Medulla oblongata (tissue), 1 donor: ENCODE measurements around the gene TNFRSF8.
"Not testable (repeated sequence)": the region's sequence is repeated elsewhere in the genome, so short reads cannot be mapped to it uniquely, and the experiment has no call there.

Experiments used
- DNase-seq: peaks from one replicate; pipeline ENCODE4 v3.0.0-alpha.2; 2015; ENCODE audit errors: extremely low spot score

Gene TNFRSF8

DNA sequence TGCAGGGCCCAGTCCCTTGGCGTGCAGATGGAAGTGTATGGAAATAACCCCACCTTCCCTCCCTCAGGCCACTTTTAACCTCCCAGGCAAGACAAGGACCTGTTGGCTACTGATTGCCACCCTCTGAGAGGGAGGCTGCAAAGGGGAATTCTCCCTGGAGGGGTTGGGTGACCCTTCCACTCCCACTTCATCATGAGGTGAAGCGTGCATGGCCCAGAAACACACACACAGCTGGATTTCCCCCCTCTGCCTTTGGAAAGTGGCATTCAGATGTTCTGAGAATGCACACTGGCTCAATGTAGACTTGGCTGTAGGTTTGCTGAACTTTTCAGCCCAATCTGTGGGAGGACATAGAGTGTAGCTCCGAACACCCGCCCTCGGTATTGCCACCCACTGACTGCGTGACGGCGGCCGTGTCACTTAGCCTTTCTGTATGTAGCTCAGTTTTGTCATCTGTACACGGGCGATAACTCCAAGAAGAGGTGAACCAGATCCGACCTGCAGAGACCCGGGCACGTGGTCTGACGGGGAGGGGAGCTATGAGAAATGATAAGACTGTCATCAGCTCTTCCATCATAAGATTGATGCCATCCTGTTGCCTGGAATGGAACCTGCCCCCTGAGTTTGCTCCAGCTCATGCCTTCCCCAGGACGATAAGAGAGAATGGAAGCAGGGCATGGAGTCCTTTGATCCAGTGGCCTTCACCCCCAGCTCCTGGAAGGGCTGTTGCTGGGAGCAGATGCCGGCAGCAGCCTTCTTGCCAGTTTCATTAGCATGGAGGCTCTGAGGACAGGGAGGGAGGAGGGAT, 24.5 kb upstream of the TNFRSF8 start:
- DNase-seq = no peak

DNA sequence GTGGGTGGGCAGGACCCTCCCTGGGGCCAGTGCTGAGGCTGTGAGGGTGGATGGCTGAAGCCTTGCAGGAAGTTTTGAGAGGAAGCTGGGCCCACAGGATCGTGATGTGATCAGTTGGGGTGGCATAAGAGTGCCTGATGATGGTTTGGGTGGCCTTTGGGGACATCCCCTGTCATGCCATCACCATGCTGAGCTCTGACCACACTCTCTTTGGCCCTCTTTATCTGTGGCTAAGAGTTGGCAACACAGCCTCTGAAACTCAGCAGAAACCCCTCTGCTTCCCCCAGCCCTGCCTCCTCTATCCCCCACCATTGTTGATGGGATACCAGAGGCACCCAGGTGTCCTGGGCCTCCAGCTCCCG, 24.0 kb upstream of the TNFRSF8 start:
- no peak for DNase-seq

DNA sequence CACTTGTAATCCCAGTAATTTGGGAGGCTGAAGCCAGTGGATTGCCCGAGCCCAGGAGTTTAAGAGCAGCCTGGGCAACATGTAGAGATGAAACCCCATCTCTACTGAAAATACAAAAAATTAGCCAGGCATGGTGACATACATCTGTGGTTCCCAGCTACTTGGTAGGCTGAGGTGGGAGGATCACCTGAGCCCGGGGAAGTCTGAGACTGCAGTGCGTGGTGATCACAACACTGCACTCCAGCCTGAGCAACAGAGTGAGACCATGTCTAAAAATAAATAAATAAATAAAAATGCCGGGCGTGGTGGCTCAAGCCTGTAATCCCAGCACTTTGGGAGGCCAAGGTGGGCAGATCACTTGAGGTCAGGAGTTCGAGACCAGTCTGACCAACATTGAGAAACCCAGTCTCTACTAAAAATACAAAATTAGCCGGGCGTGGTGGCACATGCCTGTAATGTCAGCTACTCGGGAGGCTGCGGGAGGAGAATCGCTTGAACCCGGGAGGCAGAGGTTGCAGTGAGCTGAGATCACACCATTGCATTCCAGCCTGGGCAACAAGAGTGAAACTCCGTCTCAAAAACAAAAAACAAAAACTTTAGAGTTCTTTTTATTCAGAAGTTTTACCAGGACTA, 23.2 kb upstream of the TNFRSF8 start:
- not testable (repeated sequence) for DNase-seq

DNA sequence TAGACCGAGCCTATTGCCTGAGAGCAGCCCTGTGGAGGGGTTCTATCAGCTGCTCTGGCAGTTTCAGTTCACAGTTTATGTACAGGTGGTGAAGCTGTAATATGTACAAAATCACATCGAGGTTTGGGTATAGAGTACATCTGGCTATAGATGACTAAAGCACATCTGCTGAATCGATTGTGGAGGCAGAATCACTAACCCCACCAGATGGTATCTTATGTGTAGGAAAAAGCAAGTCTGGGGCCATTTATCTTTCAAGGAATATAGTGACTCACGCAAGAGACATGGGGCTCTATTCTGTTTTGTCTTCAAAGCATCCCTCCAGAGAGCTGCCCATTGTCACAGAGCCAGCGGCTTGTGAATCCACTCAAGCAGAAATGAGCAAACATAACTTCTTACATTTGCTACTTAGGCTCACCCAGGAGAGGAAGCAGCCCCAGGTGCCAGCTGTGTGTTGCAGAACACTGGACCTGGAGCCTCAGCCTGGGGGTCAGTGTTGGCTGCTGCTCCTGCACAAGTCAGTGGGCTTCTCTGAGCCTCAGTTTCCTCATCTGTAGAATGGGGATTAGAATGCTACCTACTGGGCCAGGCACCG, 22.5 kb upstream of the TNFRSF8 start:
- DNase-seq = no peak

DNA sequence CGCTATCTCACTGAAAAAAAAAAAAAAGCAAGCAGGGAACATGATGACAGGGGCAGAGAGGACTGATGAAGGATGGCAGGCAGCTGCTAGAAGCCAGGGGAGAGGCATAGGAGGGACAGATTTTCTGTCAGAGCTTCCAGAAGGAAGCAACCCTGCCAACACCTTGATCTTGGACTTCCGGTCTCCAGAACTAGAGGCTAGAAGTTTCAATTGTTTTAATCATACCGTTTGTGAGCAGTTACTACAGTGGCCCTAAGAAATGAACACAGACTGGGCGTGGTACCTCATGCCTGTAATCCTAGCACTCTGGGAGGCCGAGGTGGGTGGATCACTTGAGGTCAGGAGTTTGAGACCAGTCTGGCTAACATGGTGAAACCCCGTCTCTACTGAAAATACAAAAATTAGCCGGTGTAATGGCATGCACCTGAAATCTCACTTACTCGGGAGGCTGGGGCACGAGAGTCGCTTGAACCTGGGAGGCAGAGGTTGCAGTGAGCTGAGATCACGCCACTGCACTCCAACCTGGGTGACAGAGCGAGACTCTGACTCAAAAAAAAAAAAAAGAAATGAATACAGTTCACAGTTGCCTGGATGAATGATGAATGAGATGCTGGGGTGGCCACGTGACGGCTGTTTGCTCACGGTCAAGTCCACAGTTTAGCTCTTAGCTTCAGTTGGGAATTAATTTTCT, 18.8 kb upstream of the TNFRSF8 start:
- DNase-seq = not testable (repeated sequence)

DNA sequence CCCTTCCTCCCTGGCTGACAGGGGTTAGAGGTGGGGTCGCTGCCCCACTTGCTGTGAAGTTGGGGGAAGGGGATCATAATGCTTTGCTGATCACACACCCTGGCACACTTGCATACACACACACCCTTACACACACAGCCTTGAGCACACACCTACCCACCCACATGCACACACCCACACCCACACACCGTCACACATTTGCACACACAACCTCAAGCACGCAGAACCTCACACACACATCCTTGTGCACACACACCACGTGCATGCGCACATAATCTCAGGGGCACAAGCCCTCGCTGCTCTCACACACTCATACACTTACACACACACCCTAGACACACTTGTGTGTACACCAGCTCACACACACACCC, 16.4 kb upstream of the TNFRSF8 start:
- DNase-seq = no peak

DNA sequence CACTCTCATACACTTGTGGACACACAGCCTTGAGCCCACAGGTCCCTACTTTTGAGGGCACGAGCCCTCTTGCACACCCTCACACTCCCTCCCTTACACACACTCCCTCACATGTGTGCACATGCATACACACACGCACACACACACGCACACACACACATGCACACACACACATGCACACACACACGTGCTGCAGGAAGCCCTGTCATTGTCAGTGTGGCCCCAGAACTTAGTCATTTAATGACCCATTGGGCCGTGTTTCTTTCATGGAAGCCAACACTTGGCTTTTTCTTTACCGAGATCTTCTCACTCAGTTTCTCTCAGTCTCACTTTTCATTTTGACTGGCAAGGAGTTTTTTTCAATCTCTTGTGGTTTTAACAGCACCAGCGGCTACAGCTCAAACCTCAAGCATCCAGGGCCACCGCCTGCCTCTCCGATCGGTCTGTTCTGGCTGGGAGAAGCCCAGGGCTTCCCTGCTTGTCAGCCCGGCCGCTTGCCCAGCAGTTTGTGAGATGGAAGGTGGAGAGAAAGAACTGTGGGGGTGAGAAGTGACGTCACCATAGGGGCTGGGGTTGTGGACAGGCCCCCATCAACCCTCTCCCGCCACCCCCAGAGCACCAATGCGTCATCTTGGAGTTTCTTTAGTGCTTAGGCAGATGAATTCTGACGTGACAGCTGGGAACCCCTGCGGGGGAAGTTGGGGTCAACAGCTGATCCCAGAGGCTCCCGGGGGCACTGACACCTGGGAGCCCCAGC, 15.8 kb upstream of the TNFRSF8 start:
- DNase-seq = no peak

DNA sequence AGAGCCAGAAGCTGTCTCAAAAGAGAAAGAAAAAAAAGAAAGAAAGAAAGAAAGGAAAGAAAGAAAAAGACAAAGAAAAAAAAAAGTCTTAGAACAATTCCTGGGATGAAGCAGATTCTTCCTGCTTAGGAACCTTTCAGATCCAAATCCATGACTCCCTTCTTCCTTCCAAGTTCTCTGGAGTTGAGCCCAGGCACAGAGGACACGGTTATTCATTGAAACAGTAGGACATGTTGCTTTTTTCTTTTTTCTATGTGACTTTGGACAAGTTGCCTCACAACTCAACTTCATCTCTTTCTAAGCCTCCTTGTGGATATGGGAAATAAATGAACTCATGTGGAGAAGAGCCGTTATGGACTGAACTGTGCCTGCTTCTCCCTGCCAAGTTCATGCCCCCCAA, 14.7 kb upstream of the TNFRSF8 start:
- DNase-seq = peak; percentile 88

DNA sequence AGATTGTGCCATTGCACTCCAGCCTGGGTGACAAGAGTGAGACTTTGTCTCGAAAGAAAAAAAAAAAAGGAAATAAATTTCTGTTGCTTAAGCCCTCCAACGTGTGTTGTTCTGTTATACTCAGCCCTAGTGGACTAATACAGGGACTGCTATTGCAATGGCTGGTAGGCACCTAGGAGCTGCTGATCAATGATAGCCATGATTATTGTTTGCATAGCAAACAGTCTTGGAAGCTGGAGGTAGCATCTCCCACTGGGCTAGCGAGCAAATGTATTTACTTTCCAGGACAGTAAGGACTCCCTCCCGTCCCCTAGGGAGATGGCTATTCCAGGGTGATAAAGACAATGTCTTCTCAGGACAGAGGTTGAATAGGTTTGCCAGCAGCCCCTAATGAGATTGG, 13.5 kb upstream of the TNFRSF8 start:
- DNase-seq = no peak

DNA sequence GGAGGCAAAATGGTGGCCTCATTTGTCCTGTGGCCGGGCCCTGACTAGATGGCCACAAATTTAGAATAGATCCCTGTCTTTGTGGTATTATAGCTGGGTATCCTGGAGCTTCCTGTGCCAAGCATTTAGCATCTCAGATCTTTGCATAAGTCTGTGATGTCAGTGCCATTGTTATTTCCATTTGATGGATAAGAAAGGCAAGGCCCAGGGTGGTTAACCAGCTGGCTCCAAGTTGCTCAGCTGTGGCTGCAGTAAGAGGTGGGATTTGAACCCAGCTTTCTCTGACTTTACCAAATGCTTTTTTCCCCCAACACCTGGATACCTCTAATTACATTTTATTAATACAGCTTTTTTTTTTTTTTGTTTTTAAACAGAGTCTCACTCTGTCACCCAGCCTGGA, 11.7 kb upstream of the TNFRSF8 start:
- DNase-seq = no peak

DNA sequence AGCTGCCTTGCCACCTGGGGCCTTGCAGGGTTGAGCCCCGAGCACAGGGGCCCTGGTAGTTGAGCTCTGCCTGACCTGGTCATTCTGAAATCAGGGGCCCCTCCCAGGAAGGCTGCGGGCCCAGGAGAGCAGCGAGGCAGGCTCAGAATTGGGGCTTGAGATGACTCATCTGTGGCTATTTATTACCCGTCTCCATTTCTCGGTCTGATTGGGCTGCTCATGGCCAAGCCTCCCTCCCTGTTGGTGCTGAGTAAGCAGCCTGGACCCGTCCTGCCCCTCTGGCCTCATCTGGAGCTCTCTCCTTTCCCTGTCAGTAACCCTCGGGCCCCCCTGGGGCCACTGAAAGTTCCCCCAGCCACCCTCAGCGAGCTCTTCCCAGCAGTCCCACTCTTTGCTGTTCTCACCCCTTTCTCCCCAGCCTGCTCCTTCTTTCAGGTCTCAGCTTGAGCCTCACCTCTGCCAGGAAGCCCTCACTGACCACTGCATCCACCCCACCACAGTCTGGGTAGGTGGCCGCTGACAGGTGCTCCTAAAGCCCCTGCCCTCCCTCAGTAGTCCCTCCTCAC, 11.0 kb upstream of the TNFRSF8 start:
- peak; percentile 28 for DNase-seq

DNA sequence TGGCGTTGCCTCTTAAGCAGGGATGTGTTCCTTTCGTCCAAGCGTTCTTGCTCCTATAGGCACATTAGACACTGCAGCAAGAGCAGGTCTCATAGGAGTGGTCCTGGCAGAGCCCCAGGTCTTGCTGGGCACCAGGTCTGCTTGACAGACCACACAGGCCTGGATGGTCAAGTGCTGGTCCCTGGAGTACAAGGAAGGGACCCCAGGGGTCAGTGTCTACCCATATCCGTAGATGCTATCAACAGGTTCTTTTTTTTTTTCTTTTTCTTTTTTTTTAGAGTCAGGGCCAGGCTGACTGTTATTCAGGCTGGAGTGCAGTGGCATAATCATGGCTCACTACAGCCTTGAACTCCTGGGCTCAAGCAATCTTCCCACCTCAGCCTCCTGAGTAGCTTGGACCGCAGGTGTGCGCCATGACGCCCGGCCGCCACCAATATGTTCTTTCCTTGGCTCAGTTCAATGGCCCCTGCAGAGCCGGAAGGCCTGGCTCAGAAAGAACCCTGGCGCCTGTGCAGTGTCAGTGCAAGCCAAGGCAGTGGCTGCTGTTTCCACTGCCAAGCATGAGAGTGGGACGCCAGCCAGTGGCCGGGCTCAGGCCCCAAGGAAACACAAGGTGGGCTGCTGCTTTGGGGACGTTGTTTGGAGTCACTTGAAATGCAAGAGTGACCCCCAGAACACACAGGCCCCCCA, 10.0 kb upstream of the TNFRSF8 start:
- DNase-seq = peak; percentile 58

DNA sequence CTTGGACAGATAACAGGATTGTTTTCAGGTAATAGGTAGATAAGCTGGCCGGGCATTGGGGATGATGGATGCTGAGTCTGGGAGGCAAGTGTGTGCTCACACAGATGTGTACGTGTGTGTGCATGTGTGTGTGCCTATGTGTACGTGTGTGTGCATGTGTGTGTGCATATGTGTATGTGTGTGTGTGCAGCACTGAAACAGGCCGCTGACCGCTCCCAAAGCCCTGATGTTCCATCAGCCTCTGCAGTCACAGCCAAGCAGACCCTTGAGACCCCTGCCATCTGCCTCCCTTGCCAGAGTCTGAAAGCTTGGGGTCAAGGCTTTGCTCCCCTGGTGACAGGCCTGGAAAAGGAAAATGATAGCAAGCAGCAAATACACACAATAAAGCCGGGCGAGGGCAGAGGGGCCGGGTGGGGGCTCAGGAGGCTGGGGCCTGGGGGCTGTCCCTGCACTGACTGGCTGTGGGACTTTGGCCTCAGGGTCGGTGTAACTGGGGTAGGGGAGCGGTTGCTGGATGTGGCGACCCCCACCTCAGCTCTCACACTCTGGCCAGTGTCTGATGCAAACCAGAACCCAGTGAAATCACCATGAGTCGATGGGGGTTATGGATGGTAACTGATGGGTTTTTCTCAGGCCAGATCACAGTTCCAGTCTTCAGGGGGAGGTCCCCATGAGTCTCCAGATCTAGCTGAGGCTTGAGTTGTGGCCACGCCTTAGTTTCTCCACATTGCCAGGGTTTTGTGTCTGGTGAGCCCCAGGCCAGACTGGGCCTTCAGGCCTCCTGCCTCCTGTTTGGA, 9.2 kb upstream of the TNFRSF8 start:
- DNase-seq = no peak

DNA sequence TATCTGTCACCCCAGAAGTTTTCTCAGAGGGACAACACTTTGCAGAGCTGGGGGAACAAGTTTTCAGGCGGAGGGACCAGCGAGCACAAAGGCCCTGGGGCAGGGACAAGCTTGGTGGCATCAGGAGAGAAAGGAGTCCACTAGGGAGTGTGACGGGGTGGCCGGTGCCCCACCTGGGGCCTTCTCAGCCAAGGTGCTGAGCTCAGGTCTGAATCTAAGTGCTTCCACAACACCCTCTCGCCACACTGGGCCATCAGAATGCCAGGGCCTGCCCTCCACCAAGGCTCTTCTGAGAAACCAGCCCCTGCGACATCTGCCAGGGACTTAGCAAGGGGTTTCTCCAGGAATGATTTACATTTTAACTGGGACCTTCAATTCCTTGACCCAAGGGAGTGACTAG, 7.8 kb upstream of the TNFRSF8 start:
- DNase-seq = no peak

DNA sequence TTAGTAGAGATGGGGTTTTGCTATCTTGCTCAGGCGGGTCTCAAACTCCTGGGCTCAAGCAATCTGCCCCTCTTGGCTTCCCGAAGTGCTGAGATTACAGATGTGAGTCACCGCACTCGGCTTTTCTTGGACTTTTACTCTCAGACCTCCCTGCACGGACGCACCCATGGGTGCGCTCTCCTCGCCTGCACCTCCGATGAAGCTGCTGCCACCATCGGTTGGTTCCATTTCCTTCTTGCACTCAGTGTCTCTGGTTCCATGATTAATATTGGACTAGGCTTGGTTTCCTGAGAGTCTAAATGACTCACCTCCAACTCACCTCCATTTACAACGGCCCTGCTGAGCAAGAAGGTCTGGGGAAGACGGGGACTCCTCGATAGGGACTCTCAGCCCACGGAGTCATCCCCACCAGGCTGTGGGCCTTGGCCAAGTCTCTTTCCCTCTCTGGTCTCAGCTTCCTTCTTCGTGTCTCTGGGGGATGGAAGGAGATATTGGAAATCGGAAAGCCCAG, 6.7 kb upstream of the TNFRSF8 start:
- no peak for DNase-seq

DNA sequence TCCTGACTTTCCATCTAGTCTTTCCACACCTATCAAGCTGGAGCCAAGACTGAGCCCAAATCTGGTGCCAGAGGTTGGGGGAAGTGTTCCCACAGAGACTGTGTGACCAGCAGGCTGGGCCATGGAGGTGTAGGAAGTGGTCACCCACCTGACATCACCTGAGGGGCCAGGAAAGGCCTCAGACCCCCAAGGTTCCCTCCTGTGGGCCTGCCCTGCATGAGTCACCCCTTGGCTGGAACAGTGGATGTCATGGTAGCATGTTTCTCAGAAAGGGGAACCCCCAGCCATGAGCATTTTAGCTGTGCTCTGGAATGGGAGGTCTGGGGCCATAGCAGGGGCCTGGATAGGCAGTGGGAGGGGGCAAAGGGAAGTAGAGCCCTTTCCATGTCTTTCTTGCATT, 5.7 kb upstream of the TNFRSF8 start:
- DNase-seq = no peak

DNA sequence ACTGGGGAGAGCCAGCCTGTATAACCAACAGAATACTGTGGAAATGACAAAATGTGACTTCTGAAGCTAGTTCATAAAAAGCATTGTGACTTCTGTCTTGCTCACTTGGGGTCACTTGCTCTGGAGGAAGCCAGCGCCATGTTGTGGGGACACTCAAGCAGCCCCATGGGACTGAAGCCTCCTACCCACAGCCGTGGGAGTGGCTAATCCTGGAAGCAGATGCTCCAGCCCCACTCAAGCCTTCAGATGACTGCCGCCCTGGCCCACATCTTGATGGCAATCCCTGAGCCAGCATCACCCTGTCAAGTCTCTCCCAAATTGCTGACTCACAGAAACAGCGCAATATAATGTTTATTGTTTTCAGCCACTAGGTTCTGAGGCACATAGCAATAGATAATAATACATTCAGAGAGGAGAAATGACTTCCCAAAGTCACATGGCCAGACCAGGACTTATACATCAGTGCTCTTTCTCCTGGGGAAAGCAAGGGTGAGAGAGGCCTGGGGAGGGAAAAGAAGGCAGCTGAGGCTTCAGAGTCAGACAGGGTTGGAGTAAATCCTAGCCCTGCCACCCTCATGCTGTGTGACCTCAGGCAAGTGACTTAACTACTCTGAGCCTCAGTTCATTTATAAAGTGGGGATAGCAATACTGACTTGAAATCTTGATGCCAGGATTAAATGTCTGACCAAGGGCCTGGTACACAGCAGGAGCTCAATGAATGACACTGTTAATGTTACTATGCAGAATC, 5.0 kb upstream of the TNFRSF8 start:
- no peak for DNase-seq

DNA sequence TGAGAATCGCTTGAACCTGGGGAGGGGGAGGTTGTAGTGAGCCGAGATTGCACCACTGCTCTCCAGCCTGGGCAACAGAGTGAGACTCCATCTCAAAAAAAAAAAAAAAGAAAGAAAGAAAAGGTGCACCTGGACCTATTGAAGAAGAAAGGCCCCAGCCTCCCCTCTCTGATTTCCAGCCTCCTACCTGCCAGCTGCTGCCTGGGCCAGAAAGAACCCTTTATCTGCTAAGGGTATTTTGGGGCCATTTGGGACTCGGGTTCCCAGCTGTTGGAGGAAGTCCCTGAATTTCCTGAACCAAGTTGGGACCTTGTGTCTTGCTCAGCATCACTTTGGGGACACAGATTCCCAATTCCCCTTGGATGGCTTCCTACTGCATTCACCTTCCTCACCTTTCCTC, 3.9 kb upstream of the TNFRSF8 start:
- DNase-seq = no peak
